Stomach (tissue), 4 donors: ENCODE data around the gene WDR53.

ENCODE experiments used
- POLR2A ChIP-seq, 4 donors: fragments of 450-650 bp; IDR thresholded peaks; one replicate each; pipeline ENCODE4 v1.6.1; 2016; ENCODE audit warnings: antibody characterized with exemption in 4 of 4, control low read depth in 2 of 4, mild to moderate bottlenecking in 1 of 4, moderate library complexity in 1 of 4
- TF ChIP-seq, protein P1 (sequence below), 7 experiments: fragments of 450-650 bp in 4 of 7; fragments of 200-600 bp in 3 of 7; sonication (generic) in 3 of 7; IDR thresholded peaks; one replicate each; pipeline ENCODE4 v1.5.1; 2016 to 2019; ENCODE audit warnings: antibody characterized with exemption in 7 of 7, control low read depth in 2 of 7, mild to moderate bottlenecking in 1 of 7

DNA sequence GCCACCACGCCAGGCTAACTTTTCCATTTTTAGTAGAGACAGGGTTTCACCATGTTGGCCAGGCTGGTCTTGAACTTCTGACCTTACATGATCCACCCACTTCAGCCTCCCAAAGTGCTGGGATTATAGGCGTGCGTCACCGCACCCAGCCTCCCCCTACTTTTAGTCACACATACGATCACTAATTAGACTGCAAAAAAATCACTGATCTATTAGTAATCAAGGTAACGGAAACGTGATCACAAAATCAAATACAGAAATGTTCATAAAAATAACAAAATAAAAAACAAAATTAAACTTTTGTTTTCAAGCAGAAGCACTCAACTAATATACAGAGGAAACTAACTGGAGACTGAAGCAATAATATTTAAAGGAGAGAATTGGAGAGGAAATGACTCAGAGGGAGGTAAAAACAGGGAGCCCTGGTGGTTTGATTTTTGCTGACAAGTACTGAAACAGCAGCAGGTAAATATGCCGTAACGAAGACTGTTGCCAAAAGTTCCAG is 4.6 kb downstream of the WDR53 start:
- TF ChIP-seq, protein P1, sequence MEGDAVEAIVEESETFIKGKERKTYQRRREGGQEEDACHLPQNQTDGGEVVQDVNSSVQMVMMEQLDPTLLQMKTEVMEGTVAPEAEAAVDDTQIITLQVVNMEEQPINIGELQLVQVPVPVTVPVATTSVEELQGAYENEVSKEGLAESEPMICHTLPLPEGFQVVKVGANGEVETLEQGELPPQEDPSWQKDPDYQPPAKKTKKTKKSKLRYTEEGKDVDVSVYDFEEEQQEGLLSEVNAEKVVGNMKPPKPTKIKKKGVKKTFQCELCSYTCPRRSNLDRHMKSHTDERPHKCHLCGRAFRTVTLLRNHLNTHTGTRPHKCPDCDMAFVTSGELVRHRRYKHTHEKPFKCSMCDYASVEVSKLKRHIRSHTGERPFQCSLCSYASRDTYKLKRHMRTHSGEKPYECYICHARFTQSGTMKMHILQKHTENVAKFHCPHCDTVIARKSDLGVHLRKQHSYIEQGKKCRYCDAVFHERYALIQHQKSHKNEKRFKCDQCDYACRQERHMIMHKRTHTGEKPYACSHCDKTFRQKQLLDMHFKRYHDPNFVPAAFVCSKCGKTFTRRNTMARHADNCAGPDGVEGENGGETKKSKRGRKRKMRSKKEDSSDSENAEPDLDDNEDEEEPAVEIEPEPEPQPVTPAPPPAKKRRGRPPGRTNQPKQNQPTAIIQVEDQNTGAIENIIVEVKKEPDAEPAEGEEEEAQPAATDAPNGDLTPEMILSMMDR (IDR thresholded peaks at IDR 0.05), result no peak
- TF ChIP-seq POLR2A (IDR thresholded peaks at IDR 0.05), result no peak
